ENCODE results near the gene DPP6.

DPP6 gene

DNA sequence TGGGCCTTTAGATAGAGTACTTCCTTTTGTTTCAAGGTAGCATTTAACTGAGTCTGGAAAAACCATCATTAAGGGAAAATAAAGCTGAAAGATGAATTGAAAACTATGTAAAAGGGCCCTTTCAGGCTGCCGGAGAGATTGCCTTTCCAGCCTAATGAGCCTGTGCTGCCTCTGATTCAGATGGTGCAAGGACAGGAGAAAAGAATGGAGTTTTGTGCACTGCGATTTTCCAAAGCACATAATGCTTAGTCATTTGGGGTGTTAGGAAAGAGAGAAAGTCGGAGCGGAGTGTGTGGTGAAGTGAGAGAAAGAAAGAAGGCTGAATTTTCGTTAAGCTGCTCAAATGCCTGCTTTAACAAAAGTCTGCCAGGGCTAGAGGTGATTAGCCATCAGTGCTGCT is 691.0 kb downstream of the DPP6 start:
- DNase-seq, result no peak

DNA sequence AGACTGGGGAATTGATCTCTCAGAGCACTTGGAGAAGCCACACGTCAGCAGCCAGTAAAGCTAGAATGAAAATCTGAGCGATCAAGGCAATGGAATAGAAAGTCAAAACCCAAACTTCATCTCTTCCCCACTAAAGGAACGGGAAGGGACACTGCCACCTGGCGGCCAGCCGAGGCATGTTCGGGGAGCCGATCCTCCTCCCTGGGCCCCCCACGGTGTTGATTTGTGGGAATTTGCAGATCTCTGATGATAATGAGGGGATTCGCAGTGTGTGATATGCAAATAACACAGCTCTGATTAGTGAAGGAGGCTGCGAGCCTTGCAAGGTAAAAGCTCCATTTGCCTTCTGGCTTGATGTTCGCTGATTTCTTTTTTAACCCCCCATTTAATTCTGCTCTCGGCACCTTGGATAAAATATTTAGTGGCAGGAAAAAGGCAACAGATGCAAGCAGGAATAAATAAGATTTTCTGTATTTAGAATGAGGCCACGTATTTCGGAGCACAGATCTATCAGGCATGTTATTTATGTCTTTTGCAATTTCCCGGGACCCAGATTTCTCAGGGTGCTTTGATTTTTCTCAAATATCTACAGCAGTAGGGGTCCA is 692.2 kb downstream of the DPP6 start:
- no peak for DNase-seq

DNA sequence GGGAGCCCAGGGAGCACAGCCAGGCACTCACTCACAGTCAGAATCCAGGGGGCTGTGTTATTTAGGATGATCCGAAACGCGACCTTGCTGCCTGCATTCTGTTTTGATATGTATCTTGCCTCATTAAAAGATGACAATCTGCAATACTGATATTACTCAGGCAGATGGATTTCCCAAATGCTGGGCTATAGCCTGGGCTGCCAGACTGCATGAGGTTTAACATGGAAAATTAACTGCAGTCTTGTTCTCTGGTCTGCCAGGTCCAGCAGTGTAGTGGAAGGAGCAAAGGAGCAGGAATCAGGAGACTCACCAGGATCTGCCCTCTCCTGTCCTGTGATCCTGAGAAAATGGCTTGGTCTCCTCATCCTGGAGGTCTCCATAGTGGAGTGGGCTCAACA is 692.7 kb downstream of the DPP6 start:
- DNase-seq, result no peak

DNA sequence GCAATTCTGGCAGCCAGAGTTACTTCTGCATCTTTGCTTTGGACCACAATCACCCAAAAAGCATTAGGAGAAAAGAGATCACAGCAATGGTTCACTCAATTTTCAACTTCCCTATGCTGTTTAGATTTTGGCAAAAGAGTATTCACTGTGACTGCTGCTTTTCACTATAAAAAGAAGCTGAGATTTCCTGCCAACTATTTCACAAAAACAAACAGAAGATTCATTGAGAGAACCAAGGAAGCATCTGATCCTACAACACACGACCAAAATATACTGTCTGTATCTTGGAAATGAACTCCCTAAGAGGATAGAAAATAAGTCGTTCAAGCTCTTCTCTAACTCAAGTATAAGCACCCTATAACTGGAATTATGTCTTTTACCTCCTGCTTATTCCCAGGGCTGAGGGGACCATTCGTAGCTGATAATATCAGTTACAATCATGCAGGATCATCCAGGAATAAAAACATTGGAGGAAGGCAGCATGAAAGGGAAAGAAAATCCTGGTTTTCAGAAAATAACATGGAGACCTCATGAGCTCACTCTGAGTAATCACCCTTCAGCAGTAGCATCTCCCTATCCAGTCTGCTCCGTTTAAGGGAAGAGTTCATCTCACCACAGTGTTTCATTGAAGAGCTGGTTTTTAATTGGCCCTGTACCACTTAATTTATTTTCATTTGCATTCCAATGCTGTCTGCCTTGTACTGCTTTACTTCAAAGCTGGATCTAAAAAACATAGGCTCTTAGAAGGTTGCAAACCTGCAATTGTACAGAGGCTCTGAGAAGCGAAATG is 694.6 kb downstream of the DPP6 start:
- DNase-seq, result no peak

DNA sequence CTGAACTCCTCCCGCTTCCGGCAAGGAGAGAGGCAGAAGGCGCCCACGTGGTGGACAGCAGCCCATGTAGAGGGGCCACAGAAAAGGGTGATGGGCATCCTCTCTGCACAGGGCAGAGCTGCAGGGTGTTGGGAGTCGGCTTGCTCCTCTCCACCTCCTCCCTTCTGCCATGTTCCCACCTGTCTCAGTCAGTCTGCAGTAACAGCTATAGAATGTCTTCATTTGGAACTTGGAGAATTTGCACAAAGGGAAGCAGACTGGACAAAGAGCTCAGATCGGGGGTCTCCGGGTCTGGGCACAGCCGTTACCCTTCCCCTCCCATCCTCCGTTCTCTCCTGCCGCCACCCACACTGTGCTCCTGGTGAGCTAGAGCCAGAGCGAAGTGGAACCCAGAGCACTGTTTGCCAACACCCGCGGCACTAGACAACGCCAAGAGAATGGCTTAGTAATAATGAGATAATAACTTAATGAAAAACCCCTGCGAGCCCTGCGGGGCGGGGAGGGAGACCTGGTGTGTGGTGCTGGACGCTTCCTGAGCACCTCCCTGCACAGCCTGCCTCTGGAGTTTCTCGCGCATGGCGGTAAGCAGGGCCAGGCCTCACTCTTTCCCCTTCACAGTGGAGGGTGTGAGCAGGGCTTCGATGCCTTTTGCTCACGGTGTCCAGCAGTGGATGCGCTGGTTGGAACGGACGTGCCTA is 696.0 kb downstream of the DPP6 start:
- no peak for DNase-seq

DNA sequence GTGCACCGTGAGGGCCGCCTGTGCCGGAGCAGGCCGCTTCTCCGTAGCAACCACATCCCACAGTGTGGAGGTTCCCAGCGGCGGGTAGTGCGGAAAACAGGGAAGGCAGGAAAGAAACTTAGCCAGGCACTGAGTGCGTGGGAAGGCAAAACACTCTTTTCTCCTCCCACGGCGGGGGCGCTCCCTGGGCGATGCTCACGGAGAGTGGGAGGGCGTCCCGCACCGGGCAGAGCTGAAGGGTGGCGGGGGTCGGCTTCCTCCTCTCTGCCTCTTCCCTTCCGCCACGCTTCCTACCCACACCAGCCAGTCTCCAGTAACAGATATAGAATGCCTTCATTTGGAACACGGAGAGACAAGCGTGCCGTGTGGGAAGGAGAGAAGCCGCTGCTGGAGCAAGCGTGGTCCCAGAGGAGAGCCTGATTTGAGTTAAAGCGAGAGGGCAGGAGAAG is 698.2 kb downstream of the DPP6 start:
- DNase-seq, result no peak

DNA sequence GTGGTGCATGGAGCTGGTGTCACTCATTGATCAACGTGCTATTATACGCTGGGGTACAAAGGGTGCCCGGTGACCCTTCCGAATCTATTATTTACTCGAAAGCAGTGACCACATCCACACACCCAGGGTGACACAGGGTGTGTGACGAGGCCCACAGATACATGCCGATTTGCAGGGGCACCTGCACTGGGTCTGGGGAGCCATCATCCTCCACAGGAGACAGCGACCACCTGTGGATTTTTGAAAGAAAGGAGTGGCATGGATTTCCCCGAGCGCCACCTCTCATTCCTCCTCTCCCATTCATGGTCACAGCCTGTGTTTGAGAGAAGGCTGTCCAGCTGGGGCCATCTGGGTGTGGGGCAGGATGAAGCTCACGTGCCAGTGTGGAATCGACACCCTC is 701.0 kb downstream of the DPP6 start:
- no peak for DNase-seq

DNA sequence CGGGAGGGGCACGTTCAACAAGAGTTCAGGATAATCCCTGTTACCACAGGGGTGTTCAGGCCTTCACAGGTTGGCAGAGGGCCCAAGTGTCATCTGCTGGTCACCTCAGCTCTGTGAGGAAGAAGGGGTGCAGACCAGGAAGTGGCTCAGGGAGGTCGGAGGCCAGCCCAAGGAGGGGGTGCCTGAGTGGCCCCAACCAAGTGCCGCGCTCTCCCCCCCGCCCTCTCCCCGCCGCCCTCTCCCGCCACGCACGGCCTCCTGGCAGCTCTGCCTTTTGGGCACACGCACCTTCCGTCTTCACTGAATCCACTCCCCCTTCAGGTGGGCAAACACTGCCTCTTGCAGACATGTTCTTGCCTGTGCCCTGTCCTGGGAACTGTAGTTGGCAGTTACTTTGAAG is 705.6 kb downstream of the DPP6 start:
- DNase-seq, result no peak

DNA sequence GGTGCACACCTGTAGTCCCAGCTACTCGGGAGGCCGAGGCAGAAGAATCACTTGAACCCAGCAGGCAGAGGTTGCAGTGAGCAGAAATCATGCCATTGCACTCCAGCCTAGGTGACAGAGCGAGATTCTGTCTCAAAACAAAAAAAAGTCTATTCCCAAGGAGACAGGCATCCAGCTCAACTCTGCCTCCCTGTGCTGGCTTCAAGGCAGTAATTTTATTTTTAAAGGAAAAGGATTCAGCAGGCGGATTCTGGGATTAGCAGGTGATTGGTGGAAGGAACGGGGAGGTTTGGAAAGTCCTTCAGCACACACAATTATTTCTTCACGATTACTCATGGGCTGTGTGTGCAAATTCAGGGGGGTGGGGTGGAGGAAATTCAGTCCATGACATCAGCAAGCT is 707.8 kb downstream of the DPP6 start:
- DNase-seq, result no peak

DNA sequence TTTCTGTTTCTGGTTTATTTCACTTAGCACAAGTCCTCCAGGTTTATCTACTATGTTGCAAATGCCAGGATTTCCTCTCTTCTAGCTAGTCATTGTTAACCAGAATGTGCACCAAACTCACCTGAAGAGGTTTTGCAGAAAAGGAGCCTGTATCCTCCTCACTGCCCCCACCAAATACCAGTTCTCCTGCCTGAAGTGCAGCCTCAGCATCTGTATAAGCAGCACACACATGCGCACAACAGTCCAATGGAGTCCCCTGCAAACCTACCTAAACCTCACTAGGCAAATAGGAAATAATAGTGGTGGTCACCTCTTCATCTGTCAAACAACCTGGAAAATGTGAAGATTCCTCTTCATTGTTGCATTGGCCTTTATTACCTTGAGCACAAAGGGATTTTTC is 712.9 kb downstream of the DPP6 start:
- no peak for DNase-seq

DNA sequence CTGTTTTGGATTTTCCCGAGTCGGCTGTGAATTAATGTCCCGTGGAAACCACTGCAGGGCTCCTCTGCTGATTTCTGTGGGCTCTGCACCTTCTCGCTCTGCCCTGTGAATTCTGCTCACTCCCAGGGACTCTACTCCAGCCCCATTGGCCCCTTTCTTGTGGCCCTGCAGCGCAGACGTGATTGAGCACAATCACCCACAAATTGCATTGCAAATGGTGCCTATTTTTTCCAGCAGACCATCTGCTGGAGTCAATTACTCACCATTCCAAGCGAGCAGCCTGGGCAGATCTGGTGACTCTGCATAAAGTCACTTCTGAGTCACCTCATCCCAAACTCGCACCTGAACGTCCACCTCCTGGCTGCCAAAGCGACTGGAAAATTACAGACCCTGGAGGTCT is 714.9 kb downstream of the DPP6 start:
- no peak for DNase-seq

DNA sequence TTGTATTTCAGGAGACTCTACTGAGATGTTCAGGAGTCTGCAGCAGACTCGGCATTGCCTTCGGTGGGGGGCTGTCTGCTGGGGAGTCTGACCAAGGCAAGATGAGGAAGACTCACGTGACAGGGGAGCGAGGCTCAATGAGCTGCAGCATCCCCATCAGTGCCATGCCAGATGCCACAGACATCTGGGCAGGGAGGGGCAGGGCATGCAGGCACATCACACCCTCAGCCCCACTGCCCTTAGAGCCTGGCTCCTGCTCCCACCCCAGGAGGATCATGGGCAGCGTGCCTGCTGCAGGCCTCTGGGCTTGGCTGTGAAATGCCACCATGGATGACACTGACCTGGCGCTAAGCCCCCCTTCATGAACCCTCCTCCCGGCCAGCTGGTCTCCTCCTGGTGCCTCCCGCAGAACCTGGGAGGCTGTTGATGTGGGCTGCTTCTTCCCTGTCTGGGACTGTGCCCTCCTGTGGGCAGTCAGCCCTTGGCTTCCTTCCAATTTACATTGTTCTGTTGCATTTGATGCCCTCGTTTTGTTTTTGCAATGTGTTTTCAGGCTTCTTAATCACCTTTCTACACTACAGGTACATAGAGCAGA is 715.7 kb downstream of the DPP6 start:
- DNase-seq, result no peak

DNA sequence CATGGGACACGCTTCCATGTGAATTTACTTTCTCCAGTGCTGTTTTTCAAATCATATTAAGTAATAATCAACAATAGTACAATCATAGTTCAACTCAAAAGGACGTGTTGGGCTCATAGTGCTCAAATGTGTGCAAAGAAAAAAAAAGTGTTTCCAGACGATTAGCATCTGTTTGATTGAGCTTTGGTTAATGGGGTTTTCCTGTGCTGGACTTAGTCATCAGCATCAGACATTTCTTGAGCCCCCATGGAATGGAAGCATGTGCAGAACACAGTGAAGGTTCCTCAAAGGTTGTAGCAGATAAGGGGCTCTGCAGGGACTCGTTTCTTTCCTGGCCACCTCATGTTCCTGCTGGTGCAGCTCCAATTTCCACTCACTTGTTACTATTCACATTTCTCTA is 716.8 kb downstream of the DPP6 start:
- DNase-seq, result no peak

DNA sequence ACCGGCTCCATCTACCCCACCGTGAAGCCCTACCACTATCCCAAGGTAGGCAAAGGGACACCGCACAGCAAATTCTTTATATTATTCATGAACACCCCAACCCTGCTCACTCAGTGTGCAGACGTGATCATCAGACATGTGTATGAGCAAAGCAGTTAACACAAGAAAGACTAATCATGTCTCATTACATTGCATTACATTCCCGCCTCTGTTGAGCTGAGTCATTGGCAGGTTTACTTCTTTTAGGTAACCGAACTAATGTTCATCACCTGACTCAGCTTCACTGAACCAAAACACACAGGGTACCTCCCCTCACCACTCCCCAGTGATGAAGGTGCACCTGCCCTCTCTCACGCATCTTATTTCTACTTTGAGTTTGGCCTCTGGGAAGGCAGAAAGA is 717.3 kb downstream of the DPP6 start:
- no peak for DNase-seq

DNA sequence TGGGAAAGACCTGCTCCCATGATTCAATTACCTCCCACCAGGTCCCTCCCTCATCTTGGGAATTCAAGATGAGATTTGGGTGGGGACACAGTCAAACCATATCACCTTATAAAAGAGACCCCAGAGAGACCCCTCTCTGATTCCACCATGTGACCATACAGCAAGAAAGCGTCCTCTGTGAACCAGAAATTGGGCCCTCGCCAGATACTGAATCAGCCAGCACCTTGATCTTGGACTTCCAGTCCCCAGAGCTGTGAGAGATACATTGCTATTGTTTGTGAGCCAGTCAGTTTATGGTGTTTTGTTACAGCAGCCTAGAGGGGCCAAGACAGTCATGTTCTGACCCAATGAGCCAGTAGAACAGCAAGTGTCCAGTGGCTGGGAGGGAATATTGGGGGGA is 718.2 kb downstream of the DPP6 start:
- DNase-seq, result no peak

DNA sequence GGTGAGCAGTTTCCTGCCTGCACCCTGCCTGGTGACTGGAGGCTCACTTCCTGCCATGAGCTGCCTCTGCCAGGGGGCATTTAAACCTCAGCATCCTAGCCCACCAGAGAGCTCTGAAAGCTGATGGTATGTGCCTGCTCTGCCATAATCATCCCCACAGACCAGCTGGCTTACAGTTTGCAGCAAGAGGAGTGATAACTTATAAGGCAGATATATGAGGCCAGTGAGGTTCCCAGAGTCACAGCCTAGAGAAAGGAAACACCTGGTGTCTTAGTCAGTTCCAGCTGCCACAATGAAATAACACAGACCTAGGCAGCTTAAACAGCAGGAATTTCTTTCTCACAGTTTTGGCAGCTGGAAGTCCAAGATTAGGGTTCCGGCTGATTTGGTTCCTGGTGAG is 718.8 kb downstream of the DPP6 start:
- DNase-seq, result no peak

DNA sequence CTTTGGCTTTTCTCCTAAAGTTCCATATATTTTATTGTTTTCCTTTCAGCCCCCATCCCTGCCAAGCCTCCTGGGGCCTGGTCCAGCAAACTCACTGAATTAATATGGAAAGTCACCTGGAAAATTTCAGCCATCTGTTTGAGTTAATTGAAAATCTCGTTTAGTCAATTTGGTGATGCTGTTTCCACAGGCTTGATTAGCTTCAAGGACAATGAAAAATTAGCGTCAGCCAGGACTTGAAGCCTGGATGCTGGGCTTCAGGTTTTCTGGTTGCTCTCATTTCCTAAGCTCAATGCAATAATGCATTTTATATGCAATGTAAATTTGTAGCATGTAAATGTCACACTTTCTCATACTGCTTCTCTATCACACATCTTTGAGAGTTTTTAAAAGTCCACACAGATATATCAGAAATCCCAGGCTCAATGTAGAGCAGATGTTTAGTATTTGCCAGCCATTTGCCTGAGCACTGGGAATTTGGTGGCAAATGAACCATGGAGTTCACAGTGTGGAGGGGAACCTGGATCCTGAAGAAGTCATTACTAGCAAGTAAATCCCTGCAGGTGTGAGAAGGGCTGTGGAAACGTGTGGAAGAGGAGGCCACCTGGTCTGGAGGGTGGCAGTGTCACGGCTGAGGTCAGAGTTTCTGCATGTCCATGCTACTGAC is 722.2 kb downstream of the DPP6 start:
- no peak for DNase-seq

DNA sequence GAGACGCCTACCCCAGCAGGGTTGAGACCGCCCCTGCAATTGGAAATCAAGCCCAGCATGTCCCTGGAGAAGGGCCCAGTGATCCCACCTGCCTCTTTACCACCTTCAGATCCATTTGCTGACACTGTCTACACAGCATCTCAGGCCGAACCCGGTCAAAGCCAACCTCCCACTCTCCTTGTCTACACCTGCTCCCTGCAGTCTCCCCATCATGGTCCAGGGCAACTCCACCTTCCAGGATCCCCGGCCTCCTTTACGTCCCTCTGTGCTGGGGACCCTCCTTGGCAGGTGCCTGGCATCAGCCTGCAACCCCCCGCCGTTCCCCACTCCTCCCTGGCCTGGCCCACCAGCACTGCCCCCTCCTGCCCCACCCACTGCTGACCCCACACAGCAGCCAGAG is 723.5 kb downstream of the DPP6 start:
- no peak for DNase-seq

DNA sequence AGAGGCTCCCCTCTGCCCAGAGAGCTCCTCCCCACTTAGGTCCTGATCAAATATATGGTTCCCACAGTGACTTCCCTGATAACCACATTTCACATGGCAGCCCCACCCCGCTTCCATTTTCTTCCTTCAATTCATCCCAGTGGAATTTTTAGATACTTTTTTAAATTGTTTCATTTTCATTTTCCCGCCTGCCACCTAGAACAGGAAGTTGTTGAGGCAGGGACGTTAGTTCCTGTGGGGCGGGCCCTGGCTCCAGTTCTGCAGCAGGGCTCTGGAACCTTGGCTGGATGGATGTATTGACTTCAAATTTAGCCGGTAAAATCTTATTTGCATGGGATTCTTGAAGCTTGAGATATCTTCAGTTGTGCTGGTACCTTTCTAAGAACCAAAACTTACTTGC is 724.2 kb downstream of the DPP6 start:
- no peak for DNase-seq

DNA sequence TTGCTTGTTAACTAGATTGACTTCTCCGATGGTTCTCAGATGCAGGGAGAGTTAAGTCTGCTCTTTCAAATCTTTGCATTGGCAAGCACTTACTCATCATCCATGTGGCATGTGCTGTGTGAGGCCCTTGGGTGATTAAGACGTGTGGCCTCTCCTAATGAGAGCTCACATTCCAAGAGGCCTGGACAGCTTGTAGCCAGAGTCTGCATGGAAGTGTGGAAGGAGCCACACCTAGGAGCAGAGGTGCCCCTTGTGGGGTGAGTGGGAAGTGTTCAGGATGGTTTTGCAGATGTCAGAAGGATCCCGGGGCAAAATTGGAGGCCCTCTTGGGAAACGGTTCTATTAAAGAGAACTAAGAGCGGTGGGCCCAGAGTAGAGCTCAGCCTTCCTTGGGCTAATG is 724.8 kb downstream of the DPP6 start:
- DNase-seq, result no peak

DNA sequence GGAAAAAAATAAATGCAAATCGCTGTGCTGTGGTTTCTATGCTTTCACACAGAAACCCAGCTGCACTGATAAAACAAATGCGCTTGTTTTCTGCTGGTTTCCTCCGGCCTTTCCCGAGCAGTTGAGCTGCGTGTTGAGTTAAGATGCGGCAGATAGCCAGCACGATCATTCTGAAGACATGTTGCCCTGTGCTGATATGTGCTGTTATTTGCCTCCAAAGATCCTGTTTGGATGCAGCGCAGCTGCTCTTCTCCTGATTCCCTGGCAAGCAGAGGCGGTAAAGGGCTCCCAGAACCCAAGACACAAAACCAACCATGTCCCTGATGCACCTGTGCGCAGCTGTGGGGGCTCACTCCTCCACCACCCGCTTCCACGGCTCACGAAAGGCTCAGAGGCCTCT is 725.3 kb downstream of the DPP6 start:
- DNase-seq, result no peak

DNA sequence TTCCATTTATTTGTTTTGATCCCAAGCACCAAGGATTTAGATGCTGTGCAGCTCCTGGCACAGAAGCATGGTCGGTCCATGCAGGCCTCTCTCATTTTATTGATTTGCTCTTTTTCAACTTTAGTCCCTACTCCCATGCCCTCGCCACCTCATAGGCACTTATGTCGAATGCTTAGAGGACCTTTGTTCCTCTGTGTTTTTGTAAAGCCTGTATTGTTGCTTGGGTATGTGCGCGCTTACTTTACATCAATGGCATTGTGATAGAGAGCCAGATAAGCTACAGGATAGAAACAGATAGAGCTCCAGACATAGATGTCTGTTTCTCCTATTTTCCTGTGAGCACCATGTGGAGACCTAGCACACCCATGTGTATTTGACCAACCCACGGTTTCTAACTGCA is 725.7 kb downstream of the DPP6 start:
- DNase-seq, result no peak
